Activated CD4-positive, alpha-beta memory T cell treated with anti-CD3 and anti-CD28 coated beads for 36 hours (primary cell): ENCODE measurements around the gene LRRC71. TPM values are rescaled to one million over a fixed set of nuclear protein-coding genes. Genes with fewer than 3 reads are reported as not detected.
"Not testable (repeated sequence)": the region's sequence is repeated elsewhere in the genome, so short reads cannot be mapped to it uniquely, and the experiment has no call there.

ENCODE experiments used
- CTCF ChIA-PET: fragments of 350-600 bp; sonication (Branson Sonifier 250); formaldehyde crosslinking; loops from one replicate; lab custom pipeline; 2021; ENCODE audit warnings: antibody characterized with exemption, inconsistent platforms; lab: Charles Lee
- POLR2A ChIA-PET: fragments of 350-600 bp; sonication (Branson Sonifier 250); formaldehyde crosslinking; loops from one replicate; lab custom pipeline; 2021; ENCODE audit warnings: antibody characterized with exemption; lab: Charles Lee
- DNase-seq: peaks from one replicate; pipeline ENCODE4 v3.0.0-alpha.2; 2020
- H3K27ac Mint-ChIP-seq: one replicate; pipeline ENCODE4 v1.8.0; 2021; ENCODE audit warnings: mixed read lengths
- H3K27me3 Mint-ChIP-seq: one replicate; pipeline ENCODE4 v1.8.0; 2021; ENCODE audit warnings: mixed read lengths
- H3K36me3 Mint-ChIP-seq: one replicate; pipeline ENCODE4 v1.8.0; 2021; ENCODE audit warnings: mixed read lengths
- H3K4me1 Mint-ChIP-seq: one replicate; pipeline ENCODE4 v1.8.0; 2021; ENCODE audit warnings: low read depth, mixed read lengths
- H3K4me3 Mint-ChIP-seq: one replicate; pipeline ENCODE4 v1.8.0; 2021; ENCODE audit warnings: mild to moderate bottlenecking, mixed read lengths
- H3K9me3 Mint-ChIP-seq: one replicate; pipeline ENCODE4 v1.8.0; 2021; ENCODE audit warnings: mixed read lengths
- intact Hi-C: fragments of 100-400 bp; cut with micrococcal nuclease; formaldehyde crosslinking; loops from one replicate; pipeline ENCODE4 v1.15.1; 2023
- total RNA-seq, 2 experiments: library from RNA; stranded (reverse); gene quantifications; one replicate each; pipeline ENCODE4 v1.2.3, GENCODE V29; 2021

The LRRC71 gene
- total RNA-seq, 2 experiments from 2014 or later = not detected

GRCh38 chr1:156923670-156924477, 3.4 kb downstream of the LRRC71 start:
- no peak overlapping the region for H3K27ac Mint-ChIP-seq
- no peak overlapping the region for H3K4me3 Mint-ChIP-seq
- POLR2A ChIA-PET = no interaction called here
- intact Hi-C loops = no loop called here
- H3K9me3 Mint-ChIP-seq = no peaks in the 10 kb centered on the region
- H3K36me3 Mint-ChIP-seq = no peaks in the 10 kb centered on the region
- CTCF ChIA-PET = interaction anchor here (1.1 to 10.3 kb wide), 5 partner anchors 13 to 264 kb away, joined by 3 to 132 read pairs (median 4); partner anchors contain the start of gene PEAR1
- DNase-seq = no peak
- H3K27me3 Mint-ChIP-seq = peaks cover 76% of the 10 kb centered on the region
- peaks cover 20% of the 10 kb centered on the region for H3K4me1 Mint-ChIP-seq

GRCh38 chr1:156924478-156925153, 4.2 kb downstream of the LRRC71 start:
- H3K27ac Mint-ChIP-seq = no peak overlapping the region
- POLR2A ChIA-PET = no interaction called here
- no peaks in the 10 kb centered on the region for H3K9me3 Mint-ChIP-seq
- H3K27me3 Mint-ChIP-seq = peaks cover 80% of the 10 kb centered on the region
- H3K4me3 Mint-ChIP-seq = no peak overlapping the region
- CTCF ChIA-PET = interaction anchor here (1.1 to 10.3 kb wide), 5 partner anchors 13 to 264 kb away, joined by 3 to 132 read pairs (median 4); partner anchors contain the start of gene PEAR1
- peaks cover 20% of the 10 kb centered on the region for H3K4me1 Mint-ChIP-seq
- H3K36me3 Mint-ChIP-seq = no peaks in the 10 kb centered on the region
- intact Hi-C loops = loop anchor here (5.0 kb wide), 1 partner anchor 197 kb away; the partner anchor contains the start of genes ISG20L2 and METTL25B
- DNase-seq = no peak

GRCh38 chr1:156925154-156926010, 5.0 kb downstream of the LRRC71 start:
- Mint-ChIP-seq H3K27ac (no peak overlapping the region), H3K4me3 (no peak overlapping the region), H3K9me3 (no peaks in the 10 kb centered on the region), H3K27me3 (peaks cover 76% of the 10 kb centered on the region), H3K4me1 (peaks cover 18% of the 10 kb centered on the region), H3K36me3 (no peaks in the 10 kb centered on the region)
- intact Hi-C loops = loop anchor here (5.0 kb wide), 1 partner anchor 198 kb away; the partner anchor contains the start of genes ISG20L2 and METTL25B
- ChIA-PET CTCF (interaction anchor here (0.8 to 10.3 kb wide), 6 partner anchors 8 to 87 kb away, joined by 3 to 132 read pairs (median 4); partner anchors contain the start of gene PEAR1), POLR2A (no interaction called here)
- no peak for DNase-seq

GRCh38 chr1:156926175-156926574, 5.7 kb downstream of the LRRC71 start:
- H3K4me1 Mint-ChIP-seq = peaks cover 16% of the 10 kb centered on the region
- H3K27ac Mint-ChIP-seq = no peak overlapping the region
- POLR2A ChIA-PET = no interaction called here
- no peaks in the 10 kb centered on the region for H3K9me3 Mint-ChIP-seq
- intact Hi-C loops = loop anchor here (5.0 kb wide), 1 partner anchor 199 kb away; the partner anchor contains the start of genes ISG20L2 and METTL25B
- CTCF ChIA-PET = interaction anchor here (0.8 to 10.3 kb wide), 6 partner anchors 8 to 125 kb away, joined by 3 to 132 read pairs (median 4); partner anchors contain the start of gene PEAR1
- H3K27me3 Mint-ChIP-seq = peaks cover 75% of the 10 kb centered on the region
- peak; percentile 71 for DNase-seq
- H3K4me3 Mint-ChIP-seq = no peak overlapping the region
- no peaks in the 10 kb centered on the region for H3K36me3 Mint-ChIP-seq

DNA sequence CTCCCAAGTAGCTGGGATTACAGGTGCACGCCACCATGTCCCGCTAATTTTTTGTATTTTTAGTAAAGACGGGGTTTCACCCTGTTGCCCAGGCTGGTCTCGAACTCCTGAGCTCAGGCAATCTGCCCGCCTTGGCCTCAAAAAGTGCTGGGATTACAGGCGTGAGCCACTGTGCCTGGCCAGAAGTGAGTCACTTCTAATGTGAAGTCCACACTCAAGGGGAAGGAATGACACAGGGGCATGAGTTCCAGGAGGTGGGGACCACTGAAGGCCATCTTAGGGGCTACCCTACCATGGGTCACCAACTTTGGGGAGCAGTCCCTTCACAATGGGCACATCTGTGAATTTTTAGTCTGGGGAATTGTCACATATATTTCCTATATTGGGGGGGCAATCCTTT, 6.3 kb downstream of the LRRC71 start:
- H3K36me3 Mint-ChIP-seq, H3K27ac Mint-ChIP-seq, POLR2A ChIA-PET, H3K4me3 Mint-ChIP-seq, DNase-seq, H3K9me3 Mint-ChIP-seq: not testable (repeated sequence)
- H3K4me1 Mint-ChIP-seq = peaks cover 16% of the 10 kb centered on the region
- intact Hi-C loops = loop anchor here (5.0 kb wide), 1 partner anchor 199 kb away; the partner anchor contains the start of genes ISG20L2 and METTL25B
- CTCF ChIA-PET = interaction anchor here (1.2 to 10.3 kb wide), 8 partner anchors 9 to 237 kb away, joined by 3 to 132 read pairs (median 8); partner anchors contain the start of gene PEAR1
- H3K27me3 Mint-ChIP-seq = peaks cover 75% of the 10 kb centered on the region

GRCh38 chr1:156927215-156928042, 7.0 kb downstream of the LRRC71 start:
- peak; percentile 79 for DNase-seq
- POLR2A ChIA-PET = no interaction called here
- peaks cover 16% of the 10 kb centered on the region for H3K4me1 Mint-ChIP-seq
- intact Hi-C loops = loop anchor here (5.0 kb wide), 1 partner anchor 200 kb away; the partner anchor contains the start of genes ISG20L2 and METTL25B
- H3K36me3 Mint-ChIP-seq = no peaks in the 10 kb centered on the region
- H3K4me3 Mint-ChIP-seq = no peak overlapping the region
- H3K27me3 Mint-ChIP-seq = peaks cover 75% of the 10 kb centered on the region
- no peaks in the 10 kb centered on the region for H3K9me3 Mint-ChIP-seq
- CTCF ChIA-PET = interaction anchor here (0.6 to 10.3 kb wide), 28 partner anchors 10 to 305 kb away, joined by 3 to 132 read pairs (median 4); partner anchors contain the start of genes NTRK1 and PEAR1
- H3K27ac Mint-ChIP-seq = no peak overlapping the region

DNA sequence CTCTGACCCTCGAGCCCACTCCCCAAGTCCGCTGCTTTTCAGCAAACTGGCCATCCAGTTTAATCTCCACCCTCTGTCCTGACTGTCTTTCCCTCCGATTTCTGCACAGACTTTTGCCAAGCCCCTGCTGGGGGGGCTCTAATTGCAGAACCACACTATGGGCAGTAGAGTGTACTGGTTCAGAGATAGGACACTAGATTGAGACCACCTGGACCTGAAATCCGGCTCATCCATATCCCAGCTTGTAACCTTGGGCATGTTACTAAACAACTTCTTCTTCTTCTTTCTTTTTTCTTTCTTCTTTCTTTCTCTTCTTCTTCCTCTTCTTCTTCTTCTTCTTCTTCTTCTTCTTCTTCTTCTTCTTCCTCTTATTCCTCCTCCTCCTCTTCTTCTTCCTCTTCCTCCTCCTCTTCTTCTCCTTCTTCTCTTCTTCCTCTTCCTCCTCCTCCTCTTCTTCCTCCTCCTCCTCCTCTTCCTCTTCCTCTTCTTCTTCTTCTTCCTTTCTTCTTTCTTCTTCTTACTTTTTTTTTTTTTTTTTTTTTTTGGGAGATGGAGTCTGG, 7.7 kb downstream of the LRRC71 start:
- POLR2A ChIA-PET = no interaction called here

GRCh38 chr1:156929596-156930238, 9.3 kb downstream of the LRRC71 start:
- ChIA-PET CTCF (interaction anchor here (0.7 to 10.3 kb wide), 5 partner anchors 18 to 239 kb away, joined by 3 to 132 read pairs (median 4); partner anchors contain the start of gene PEAR1), POLR2A (no interaction called here)
- H3K9me3 Mint-ChIP-seq = no peaks in the 10 kb centered on the region
- H3K4me3 Mint-ChIP-seq = no peak overlapping the region
- DNase-seq = no peak
- peaks cover 65% of the 10 kb centered on the region for H3K27me3 Mint-ChIP-seq
- intact Hi-C loops = loop anchor here (5.0 kb wide), 1 partner anchor 202 kb away; the partner anchor contains the start of genes ISG20L2 and METTL25B
- H3K27ac Mint-ChIP-seq = no peak overlapping the region
- H3K4me1 Mint-ChIP-seq = peaks cover 12% of the 10 kb centered on the region
- no peaks in the 10 kb centered on the region for H3K36me3 Mint-ChIP-seq

More for the DNA sequence above, 7.7 kb downstream of the LRRC71 start:
- intact Hi-C loops = loop anchor here (5.0 kb wide), 1 partner anchor 201 kb away; the partner anchor contains the start of genes ISG20L2 and METTL25B
- CTCF ChIA-PET = interaction anchor here (0.6 to 10.3 kb wide), 26 partner anchors 10 to 305 kb away, joined by 3 to 132 read pairs (median 4); partner anchors contain the start of genes NTRK1 and PEAR1
- no peak overlapping the region for H3K27ac Mint-ChIP-seq
- no peaks in the 10 kb centered on the region for H3K9me3 Mint-ChIP-seq
- H3K27me3 Mint-ChIP-seq = peaks cover 73% of the 10 kb centered on the region
- no peaks in the 10 kb centered on the region for H3K36me3 Mint-ChIP-seq
- H3K4me1 Mint-ChIP-seq = peaks cover 16% of the 10 kb centered on the region
- DNase-seq = no peak
- H3K4me3 Mint-ChIP-seq = no peak overlapping the region

- POLR2A ChIA-PET = no interaction called here
- Mint-ChIP-seq H3K4me1 (peaks cover 12% of the 10 kb centered on the region), H3K27ac (no peak overlapping the region), H3K27me3 (peaks cover 57% of the 10 kb centered on the region), H3K36me3 (no peaks in the 10 kb centered on the region), H3K9me3 (no peaks in the 10 kb centered on the region), H3K4me3 (no peak overlapping the region)
- CTCF ChIA-PET = no interaction called here
- DNase-seq = no peak
- intact Hi-C loops = no loop called here
Observed at GRCh38 chr1:156930483-156930882, 10.1 kb downstream of the LRRC71 start.
